HG03066 (cell line): ENCODE results near the gene KCNC2.

Experiments used
- ATAC-seq: cut with Tn5 transposase; IDR thresholded peaks from one replicate; pipeline ENCODE4 v1.9.1; 2021; ENCODE audit warnings: low read depth; ENCODE audit not compliant: unreplicated experiment

The KCNC2 gene

GRCh38 chr12:75162845-75163244, 46.8 kb downstream of the KCNC2 start:
- ATAC-seq: no peak

DNA sequence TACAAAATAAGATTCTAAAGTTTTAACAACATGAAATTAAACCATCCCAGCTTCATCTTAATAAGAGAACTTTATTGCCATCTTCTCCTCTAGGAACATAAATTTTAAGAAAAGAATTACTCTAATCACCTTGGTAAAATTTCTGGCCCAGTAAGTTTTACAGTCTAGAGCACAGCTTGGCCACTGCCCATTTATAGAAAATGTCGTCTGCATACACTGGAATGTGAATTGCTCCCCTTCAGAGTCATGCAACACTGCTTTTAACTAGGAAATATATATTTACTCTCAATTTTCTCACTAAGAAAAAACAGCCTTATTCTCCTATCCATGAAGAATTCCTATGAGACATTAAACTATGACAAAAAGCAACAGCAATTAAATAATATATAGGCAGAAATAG, 48.2 kb downstream of the KCNC2 start:
- no peak for ATAC-seq

GRCh38 chr12:75157385-75157784, 52.3 kb downstream of the KCNC2 start:
- ATAC-seq: no peak

DNA sequence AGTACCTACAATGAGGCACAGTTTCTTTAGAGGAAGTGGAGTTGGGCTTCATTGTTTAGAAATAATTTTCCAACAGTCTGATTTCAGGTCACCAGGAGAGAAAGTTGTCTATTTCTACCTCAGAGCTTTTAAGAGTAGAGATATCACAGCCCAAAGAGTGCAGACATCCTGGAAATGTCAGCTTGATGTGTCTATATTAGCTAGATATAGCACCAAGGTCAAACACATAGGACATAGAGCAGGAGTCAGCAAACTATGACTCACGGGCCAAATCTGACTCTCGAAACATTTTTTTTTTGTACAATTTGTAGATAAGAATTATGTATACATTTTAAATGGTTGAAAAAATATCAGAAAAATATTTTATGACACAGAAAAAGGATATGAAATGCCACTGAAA, 53.7 kb downstream of the KCNC2 start:
- ATAC-seq: no peak

GRCh38 chr12:75154388-75154787, 55.3 kb downstream of the KCNC2 start:
- no peak for ATAC-seq

- no peak for ATAC-seq
Measured at GRCh38 chr12:75139196-75139595, 70.4 kb downstream of the KCNC2 start.

GRCh38 chr12:75137896-75138295, 71.7 kb downstream of the KCNC2 start:
- ATAC-seq: no peak

DNA sequence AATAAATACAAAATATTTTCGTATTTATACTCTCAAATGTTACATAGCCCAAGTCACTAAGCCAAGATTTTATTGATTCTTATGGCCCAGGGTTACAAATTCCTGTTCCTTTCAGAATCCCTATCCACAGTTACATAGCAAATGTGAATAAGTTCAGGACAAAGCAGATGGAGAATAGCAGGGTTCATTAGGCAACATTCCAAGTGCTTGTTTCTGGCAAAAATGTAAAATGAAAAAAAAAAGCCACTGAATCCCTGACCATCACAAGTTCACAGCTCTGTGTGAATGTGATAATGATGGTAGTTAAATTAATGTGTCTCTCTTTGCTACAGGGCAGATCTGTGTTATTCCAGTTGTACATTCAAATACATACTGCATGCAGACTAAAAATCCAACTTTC, 74.6 kb downstream of the KCNC2 start:
- no peak for ATAC-seq

DNA sequence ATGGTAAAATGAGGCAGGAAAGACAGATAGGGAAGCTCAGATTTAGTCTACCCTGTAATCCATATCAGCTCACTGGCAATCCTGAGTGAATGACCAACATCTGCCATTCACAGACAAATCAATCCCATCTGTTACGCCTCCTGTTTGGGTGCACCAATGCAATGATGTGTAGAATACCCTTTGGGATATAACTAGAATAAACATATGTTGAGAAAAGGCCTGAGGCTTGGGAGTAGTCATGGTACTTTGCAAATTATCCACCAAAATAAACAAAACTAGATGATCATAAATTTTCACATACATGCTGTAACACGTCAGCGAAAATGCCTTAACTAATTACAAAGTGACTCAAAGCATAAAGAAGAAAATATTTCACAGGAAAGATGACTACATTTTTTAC, 78.8 kb downstream of the KCNC2 start:
- ATAC-seq: no peak

DNA sequence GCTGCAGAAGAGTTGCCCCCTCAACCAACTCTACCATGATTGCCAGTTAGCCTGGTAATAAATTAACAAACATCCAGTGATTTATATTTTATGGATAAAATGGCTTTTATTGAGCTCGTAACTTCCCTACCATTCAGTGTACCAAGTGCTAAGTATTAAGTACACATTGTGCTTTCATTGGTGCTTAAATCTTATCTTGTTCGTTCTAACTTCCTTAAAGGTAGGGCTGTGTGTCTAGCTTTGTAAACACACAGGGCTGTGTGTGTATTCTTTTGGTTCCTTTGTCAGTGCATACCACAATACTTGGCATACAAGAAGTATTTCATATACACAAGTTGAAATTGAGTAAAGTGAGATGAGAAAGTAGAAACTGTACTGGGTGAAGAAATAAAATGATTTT, 80.4 kb downstream of the KCNC2 start:
- no peak for ATAC-seq

- ATAC-seq: no peak
Measured at GRCh38 chr12:75121036-75121705, 88.5 kb downstream of the KCNC2 start.

DNA sequence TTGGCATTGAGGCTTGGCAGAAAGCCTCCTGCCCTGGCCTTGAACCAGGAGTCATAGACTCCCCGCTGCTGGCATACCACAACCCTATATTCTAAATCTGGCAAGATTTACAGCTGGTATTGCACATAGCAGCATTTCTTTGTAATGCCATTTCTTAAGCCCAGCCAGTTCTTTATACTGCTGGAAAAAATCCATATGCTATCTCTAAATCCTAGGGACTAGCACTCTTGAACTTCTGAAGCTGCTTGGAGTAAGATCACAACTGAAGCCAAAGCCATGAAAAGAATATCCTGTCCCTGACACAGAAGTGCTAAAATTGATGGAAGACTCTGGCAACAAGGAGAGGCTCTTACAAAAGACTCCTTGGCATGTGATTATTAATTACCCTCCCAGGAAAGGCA, 89.3 kb downstream of the KCNC2 start:
- ATAC-seq: no peak

GRCh38 chr12:75116646-75117198, 92.9 kb downstream of the KCNC2 start:
- no peak for ATAC-seq

DNA sequence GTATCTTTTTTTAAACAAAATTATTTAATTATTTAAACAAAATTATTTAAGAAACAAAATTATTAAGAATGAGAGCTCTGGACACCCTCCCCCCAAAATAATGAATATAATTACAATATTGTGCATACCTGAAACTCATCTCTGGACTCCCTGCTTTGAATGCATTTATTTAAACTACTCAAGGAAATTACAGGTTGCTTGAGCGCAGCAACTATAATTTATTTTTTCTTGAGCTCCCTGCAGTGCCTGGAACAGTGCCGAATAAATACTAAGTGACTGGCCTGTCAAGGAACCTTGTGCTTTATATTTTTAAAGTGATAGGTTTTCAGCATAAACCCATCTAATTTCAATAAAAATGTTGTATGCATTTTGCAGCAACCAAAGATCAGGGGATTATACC, 93.9 kb downstream of the KCNC2 start:
- no peak for ATAC-seq

DNA sequence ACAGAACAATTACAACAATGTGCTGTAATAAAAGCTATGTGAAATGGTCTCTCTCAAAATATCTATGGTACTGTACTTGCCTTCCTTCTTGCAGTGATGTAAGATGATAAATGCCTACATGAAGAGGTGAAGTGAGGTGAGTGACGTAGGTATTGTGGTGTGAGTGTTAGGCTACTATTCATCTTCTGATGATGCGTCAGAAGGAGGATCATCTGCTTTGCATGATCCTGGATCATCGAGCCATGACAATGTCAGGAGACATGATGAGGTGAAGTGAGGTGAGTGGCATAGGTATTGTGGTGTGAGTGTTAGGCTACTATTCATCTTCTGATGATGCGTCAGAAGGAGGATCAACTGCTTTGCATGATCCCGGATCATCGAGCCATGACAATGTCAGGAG, 105.8 kb downstream of the KCNC2 start:
- ATAC-seq: no peak

GRCh38 chr12:75101781-75102180, 107.9 kb downstream of the KCNC2 start:
- no peak for ATAC-seq

DNA sequence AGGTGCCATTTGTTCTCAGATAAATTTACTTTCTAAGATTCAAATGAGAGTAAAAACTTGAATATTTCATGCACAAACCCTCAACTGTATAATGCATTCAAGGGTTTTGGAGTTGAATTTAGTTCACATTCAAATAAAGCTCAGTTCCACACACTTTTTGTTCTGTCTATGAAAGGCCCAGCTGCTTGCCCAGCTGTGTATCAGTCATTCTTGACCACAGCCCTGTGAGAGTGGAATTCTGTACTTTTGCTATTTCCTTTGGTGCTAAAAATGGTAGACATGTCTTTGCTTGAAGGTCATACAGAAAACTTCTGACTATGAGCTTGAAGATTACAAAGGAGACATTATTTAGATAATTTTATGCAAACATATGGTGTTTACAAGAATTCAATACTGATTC, 110.4 kb downstream of the KCNC2 start:
- ATAC-seq: no peak

GRCh38 chr12:75097003-75097402, 112.6 kb downstream of the KCNC2 start:
- ATAC-seq: no peak

GRCh38 chr12:75087654-75088053, 122.0 kb downstream of the KCNC2 start:
- no peak for ATAC-seq

DNA sequence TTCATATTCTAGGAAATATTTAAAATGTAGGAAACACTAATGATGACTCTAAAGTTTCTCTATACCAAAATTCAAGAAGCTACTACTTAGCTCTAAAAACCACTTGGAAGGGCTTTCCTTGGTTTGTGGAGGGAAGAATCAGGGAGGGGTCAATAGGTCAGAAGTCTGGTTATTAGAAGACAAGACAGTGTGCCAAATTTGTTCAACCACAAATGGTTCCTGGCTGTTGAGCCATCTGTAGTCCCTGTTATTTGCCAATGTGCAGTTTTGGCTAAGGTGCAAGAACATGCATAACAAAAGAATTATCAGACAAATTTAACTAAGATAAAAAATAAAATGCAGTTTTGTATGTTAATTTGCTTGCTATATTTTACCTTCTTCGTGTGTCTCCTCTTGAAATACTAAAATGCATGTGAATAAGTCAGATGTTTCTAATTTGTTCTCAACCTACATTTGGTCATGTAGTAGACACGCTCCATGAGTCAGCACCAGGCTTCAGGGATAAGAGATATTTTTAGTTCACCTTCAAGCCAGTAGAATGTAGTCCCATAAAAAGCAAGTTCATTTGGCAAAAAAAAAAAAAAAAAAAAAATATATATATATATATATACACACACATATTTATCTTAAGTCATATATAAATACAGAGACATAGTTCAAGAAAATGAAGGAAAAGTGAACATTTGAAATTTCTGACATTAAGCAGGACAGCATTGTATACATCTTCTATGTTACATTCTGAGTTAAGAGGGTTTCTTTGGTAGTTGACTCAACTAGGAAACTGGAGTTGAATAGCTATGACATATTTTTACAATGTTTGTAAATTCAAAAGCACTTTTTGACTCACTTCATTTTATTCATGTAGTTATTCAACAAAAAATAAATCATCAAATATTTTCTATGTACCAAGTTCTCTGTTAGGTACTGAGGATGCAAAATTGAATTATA, 123.3 kb downstream of the KCNC2 start:
- ATAC-seq: no peak

DNA sequence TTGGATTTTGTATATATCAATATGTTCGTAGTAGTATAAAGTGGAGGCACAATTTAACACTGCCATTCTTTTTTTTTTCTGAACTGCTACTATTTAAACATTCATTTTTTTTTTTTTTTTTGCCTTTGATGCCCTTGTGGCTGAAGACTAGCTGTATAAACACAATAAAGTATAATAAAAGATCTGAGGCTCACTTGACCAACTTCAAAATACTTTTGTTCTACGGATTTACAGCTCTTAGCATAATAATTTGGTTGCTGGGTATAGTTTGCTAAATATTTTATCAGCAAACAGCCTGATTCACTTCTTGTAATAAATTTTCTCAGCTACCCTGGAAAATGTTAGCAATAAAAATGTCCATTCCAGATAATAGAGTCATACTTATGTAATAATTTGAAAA, 128.3 kb downstream of the KCNC2 start:
- no peak for ATAC-seq

GRCh38 chr12:75080582-75080981, 129.1 kb downstream of the KCNC2 start:
- ATAC-seq: no peak
